HepG2 (cell line): ENCODE data around the gene CARMIL3.

Experiments
- ATF6 ChIP-seq: sonication (generic); formaldehyde crosslinking; conservative IDR thresholded peaks from 2 replicates; pipeline ENCODE4 v1.4.0; 2020; ENCODE audit warnings: missing genetic modification reagents
- BHLHE40 ChIP-seq: IDR thresholded peaks from 2 replicates; pipeline ENCODE4 v1.6.1; 2011; ENCODE audit warnings: low read length, improper control_type of control experiment
- CTCF ChIP-seq: sonication (generic); formaldehyde crosslinking; IDR thresholded peaks from 2 replicates; pipeline ENCODE4 v1.5.0; 2020; ENCODE audit warnings: mild to moderate bottlenecking, missing genetic modification reagents, moderate library complexity
- JUNB ChIP-seq: sonication (generic); formaldehyde crosslinking; IDR thresholded peaks from 2 replicates; pipeline ENCODE4 v1.8.0; 2022; ENCODE audit warnings: missing genetic modification reagents, mild to moderate bottlenecking, borderline replicate concordance
- MAFF ChIP-seq: IDR thresholded peaks from 2 replicates; pipeline ENCODE4 v1.6.1; 2011; ENCODE audit warnings: low read depth, low read length, improper control_type of control experiment
- ZBTB49 ChIP-seq: sonication (generic); formaldehyde crosslinking; IDR thresholded peaks from 2 replicates; pipeline ENCODE4 v1.4.0; 2020; ENCODE audit warnings: missing genetic modification reagents, borderline replicate concordance
- ZNF12 ChIP-seq: sonication (generic); formaldehyde crosslinking; IDR thresholded peaks from 2 replicates; pipeline ENCODE4 v1.5.0; 2020; ENCODE audit warnings: missing genetic modification reagents
- ZNF18 ChIP-seq: sonication (generic); formaldehyde crosslinking; IDR thresholded peaks from 2 replicates; pipeline ENCODE4 v1.8.0; 2022; ENCODE audit warnings: mild to moderate bottlenecking, missing genetic modification reagents; ENCODE audit not compliant: insufficient replicate concordance
- ZNF318 ChIP-seq: sonication (generic); formaldehyde crosslinking; IDR thresholded peaks from 2 replicates; pipeline ENCODE4 v1.4.0; 2020; ENCODE audit warnings: mild to moderate bottlenecking, missing genetic modification reagents

- TF ChIP-seq MAFF (no peak), JUNB (CRISPR knock-in tag) (no peak), BHLHE40 (no peak), CTCF (no peak), ZBTB49 (CRISPR knock-in tag) (no peak), ATF6 (no peak), ZNF12 (CRISPR knock-in tag) (no peak), ZNF318 (CRISPR knock-in tag) (0 out of 2 replicates have a peak, but pooled peaks have one; percentile 58), ZNF18 (CRISPR knock-in tag) (no peak)
These were observed 44.9 kb downstream of the CARMIL3 start for GRCh38 chr14:24096545-24097181.
